ENCODE results near the gene GRIK4.
"Not testable (repeated sequence)": the region's sequence is repeated elsewhere in the genome, so short reads cannot be mapped to it uniquely, and the experiment has no call there.

GRIK4 gene

DNA sequence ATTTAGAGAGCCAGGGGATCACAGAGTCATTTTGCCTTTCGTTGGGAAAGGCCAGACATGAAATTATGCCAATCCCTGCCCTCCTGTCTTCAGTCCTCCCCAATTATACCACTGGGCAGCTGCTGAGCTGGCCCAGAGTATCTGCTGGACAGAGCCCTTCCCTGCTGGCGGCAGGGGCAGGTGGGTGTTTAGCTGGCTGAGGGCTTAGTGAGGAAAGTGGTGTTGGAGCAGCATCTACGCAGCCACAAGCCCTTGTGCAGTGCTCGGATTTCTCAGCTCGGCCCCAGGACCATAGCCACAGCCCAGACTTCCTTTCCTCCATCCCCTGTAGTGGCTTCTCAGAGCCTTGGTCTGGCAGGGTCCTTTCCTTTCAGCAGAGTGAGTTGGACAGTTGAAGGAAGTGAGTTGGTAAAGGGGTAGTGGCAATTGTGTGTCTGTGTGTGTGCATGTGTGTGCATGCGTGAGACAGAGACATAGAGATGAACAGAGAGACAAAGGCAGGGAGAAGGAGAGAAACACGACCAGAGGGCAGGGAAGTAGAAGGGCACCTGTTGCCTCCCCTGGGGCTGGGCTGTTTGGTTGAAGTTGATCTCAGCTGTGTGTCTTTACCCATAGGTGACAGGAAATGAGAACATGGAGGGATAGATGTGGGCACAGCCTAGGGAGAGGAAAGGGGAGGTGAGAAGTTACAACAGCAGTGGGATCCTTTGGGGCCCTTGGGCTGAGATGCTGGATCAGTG, 66.2 kb downstream of the GRIK4 start:
- DNase-seq, result no peak

DNA sequence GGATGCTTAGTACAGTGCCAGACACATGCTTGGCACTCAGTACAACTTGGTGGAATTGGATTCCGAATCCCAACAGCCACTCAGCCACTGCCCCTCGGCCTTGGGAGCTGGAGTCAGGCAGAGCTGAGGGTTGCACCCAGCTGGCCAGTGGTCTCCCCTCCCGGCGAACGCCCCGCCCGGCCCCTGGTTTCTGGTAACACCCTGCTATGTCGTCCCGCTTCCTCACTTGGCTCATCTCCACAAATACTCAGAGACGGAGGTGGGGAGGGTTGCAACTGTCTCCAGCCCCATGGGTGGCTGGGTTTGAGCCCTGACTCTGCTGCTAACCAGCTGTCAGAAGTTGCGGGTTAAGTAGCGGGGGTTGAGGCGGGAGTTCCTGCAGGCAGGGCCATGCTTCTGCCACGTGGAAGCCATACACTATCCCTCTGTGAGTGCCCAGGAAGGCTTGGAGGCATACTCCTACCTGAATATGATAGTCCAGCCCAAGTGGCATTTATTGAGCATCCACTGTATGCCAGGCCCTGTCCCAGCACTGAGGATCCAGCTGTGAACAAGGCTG, 67.1 kb downstream of the GRIK4 start:
- DNase-seq, result no peak

DNA sequence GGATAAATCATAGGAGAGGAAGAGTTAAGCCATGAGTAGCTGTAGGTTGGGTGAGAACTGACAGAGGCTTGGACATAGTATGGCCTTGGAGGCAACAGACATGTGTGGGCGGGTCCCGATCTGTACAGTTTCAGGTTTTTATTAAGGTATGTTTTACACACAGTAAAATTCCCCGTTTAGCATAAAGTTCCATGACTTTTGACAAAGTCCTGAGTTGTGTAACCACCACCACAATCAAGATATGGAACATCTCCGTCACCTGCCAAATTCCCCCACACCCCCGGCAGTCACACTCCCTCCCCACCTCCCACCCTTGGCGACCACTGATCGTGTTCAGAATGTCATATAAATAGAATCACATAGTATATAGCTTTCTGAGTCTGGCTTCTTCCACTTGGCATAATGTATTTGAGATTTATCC, 68.1 kb downstream of the GRIK4 start:
- no peak for DNase-seq

DNA sequence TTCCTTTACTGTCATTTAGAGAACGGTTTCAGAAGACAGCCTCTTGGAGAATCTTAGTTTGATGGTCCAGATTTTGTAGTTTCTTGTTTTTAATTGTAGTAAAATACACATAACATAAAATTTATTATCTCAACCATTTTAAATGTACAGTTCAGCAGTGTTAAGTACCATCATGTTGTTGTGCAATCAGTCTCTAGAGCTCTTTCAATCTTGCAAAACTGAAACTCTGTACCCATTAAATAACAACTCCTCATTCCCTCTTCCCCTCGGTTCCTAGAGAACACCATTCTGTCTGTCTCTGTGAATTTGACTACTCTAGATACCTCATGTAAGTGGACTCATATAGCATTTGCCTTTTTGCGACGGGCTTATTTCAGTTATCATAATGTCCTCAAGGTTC, 69.8 kb downstream of the GRIK4 start:
- DNase-seq, result no peak

DNA sequence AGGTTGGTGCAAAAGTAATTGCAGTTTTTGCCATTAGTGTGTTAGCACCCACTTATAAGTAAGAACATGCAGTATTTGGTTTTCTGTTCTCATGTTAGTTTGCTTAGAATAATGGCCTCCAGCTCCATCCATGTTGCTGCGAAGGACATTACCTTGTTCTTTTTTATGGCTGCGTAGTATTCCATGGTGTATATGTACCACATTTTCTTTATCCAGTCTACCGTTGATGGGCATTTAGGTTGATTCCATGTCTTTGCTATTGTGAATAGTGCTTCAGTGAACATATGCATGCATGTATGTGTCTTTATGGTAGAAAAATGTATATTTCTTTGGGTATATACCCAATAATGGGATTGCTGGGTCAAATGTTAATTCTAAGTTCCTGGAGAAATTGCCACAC, 71.0 kb downstream of the GRIK4 start:
- not testable (repeated sequence) for DNase-seq

DNA sequence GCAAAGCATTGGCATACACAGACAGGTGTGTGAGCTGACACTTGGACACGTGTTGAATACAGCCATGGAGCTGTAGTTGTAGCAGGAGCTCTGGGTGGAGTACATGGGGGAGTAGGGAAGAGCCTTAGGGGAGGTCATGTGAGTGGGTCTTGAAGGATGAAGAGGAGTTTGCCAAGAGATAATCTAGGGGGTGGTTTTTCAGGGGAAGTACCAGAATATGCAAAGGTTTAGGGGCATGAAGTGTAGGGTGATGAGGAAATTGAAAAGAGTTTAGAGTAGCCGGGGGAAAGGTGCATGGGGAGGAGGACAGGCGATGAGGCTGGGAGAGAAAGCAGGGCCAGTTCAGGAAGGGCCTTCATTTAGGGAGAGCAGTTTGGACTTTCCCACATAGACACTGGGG, 74.5 kb downstream of the GRIK4 start:
- no peak for DNase-seq

DNA sequence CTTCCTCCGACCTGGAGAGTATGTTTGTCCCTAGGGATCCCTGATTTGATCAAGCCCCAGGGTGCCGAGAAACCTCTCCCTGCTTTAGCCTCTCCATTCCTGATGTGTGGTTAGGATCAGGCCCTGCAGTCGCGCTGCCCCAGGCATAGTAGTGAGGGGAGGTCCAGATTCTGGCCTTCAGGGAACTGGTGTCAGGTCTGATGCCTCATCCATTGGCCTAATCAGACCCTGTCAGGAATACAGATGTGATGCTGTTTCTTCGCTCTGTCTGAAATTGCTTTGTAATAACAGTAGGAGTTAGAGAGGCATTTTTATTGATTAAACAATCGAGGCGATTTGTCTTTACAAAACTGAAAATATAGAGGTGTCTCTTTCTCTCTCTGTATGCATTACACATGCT, 75.2 kb downstream of the GRIK4 start:
- no peak for DNase-seq

DNA sequence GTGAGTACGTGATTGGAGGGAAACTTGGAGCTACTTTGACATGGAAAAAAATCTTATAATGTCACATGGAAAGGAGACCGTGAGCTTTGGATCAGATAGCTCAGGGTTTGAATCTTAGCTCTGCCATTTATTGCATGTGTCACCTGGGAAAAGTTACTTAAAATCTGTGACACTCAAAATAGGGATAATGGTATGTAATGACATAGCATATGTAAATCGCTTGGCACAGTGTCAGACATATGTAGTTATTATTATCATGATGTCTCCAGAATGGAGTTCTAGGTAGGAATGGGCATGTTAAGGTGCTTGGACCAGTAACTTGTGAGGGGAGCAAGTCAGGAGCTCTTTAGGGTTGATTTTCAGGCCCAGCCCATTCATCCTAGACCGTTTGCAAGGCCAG, 75.8 kb downstream of the GRIK4 start:
- no peak for DNase-seq

DNA sequence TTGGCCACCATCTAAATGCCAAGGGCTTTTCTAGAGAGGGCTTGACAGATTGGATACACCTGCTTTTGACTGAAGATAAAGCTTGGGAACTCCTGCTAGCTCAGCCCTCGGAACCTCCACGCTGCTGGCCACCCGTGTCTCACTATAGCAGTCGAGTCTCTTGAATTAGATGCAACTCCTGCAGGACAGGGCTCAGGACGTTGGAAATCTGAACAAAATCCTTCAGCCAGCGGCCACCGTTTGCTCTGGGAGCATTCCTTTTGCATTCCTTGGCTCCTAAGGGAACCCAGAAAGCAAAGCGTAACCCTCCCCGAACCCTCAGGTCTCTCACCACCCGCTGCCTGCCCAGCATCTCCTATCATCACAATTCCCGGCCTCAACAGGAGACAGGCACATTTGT, 77.8 kb downstream of the GRIK4 start:
- DNase-seq, result no peak

DNA sequence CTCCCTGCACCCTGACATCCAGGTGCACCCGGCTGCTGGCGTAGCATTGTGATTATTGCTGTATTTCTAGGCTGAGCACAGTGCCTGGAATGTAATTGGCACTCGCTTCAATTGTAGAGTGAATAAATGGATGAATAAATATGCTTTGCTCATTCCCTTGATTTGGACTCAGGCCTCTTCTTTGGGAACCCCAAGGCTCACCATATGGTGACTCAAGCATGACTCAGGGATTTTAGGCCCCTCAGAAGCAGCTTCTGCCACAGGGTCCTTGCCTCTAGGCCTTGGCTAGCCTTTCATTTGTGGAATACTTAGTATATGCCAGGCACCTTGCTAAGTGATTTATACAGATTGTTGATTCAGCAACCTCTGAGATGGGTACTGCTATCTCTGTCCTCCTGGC, 78.9 kb downstream of the GRIK4 start:
- DNase-seq, result no peak

DNA sequence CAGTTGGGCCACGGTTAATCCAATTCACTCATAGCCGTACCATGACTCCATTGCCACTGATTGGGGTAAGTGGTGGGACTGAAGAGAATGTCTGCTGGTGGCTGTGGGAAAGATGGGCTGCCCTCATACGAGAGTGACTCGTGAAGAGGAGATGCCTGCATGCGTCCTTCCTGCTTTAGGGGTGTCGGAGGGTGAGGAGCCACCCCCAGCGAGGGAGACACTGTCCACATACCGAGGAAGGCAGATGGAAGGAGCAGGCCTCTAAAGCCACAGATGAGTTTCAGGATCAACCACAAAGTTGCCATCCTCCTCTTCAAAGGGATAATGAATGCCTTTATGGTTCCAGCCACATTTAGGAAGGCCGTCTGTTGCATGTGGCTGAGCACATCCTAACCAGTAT, 83.2 kb downstream of the GRIK4 start:
- no peak for DNase-seq

DNA sequence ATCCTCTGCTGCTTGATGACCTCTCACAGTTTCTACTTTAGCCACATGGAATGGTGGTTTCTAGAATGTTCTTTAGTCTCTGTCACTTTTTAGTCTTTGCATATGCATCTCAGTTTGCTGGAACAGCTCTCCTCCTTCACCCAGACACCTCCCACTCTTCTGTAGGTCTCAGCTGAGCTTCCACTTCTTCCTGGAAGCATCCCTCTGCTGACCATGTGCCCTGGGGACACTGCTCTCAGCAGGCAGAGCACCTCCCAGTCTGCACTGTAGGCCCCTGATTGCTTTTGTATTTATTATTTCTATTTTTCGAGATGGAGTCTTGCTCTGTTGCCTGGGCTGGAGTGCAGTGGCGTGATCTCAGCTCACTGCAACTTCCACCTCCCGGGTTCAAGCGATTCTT, 84.0 kb downstream of the GRIK4 start:
- no peak for DNase-seq

DNA sequence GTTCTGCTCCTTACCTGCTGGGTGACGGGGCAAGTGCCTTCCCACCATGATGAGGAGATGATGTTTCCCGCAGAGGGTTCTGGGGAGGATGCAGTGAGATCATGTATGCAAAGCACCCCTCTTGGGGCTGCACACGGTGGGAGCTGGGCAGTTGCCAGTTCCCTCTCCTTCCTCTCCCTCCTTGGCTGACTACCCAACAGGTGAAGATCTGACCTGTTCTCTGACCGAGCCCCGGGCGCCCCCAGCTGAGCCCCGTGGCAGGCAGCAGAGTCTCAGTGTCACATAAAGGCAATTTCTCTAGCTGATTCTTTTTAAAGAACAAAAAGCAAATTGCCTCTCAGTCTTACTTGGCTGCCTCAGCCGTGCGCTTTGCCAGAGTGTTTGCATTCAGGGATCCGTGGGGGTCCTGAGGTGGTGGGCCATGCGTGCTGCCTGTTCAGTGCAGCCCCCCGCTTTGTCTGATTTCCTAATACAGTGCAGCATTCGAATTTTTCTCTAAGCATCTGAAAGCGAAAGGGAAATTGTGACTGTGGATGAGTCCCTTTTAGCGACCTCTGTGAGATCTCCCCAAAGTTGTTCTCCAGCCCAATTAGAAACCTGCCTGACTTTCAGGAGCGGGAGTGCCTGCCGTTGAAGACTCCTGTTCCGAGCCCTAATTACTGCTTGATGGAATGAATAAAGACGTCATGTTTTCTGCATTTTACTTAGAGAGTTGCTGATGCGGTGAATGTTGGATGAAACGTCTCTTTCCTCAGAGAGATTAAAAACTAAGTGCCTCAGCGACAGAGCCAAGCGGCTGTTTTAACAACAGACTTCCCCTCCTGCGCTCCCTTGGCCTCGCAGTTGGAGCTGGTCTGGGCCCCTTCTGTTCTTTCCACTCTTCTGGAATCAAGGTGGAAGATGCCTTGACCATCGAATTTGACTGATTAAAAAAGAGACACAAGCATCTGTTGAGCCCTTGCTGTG, 86.0 kb downstream of the GRIK4 start:
- DNase-seq, result no peak

DNA sequence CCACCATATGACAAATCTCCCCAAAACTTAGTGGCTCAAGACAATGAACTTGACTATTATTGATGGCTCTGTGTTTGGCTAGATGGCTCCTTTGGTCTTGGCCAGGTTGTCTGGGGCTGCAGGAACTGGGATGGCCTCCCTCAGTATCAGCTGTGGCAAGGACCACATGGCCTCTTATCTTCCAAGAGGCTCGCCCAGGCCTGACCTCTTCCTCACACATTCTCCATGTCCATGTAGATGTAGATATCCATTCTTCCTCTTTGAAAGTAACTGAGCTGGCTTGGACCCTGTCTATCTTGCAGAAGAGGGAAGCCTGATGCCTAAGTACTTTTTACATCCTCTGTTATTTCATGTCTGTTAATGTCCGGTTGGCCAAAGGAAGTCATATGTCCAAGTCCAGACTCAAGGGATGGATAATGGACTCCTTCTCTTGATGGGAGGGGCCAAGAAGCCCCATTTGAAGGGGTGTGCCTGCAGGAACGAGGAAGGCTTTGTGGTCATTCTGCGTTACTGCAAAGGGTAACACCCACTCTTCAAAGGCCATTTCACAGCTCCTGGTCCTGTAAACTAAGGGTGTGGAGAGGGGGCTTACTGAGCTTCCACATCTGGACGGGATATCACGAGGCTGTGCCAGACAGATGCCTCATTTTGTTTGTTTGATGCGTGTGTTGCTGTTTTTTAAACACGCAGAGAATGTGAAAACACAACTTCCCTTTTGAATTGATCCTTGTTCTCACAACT, 87.1 kb downstream of the GRIK4 start:
- DNase-seq, result no peak

DNA sequence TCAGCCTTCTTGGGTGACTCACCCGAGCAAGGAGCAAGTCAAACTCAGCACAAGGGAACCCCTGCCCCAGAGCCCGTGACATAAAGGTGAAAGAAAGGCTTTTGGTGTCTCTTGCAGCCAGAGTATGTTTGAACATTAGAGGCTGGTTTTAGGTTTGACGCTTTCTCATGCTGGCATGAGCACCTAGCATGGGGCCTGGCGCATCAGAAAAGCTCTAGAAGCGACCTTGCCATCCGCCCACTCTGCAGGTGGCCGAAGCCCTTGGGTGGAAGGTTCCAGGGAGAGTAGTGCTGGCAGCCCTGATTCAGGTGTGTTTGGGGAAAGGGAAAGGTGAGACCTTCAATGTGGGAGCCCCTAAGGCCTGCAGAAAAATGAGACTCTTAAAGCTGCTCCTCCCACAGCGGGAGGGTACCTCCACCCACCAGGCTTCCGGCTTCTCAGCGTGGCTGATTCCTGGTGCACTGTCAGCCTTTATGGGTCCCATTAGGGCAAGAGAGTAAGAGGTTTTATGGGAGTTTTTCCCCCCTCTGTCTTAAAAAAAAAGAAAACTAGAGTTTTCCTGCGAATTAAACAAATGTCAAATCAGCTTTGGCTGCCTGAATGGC, 88.4 kb downstream of the GRIK4 start:
- no peak for DNase-seq

DNA sequence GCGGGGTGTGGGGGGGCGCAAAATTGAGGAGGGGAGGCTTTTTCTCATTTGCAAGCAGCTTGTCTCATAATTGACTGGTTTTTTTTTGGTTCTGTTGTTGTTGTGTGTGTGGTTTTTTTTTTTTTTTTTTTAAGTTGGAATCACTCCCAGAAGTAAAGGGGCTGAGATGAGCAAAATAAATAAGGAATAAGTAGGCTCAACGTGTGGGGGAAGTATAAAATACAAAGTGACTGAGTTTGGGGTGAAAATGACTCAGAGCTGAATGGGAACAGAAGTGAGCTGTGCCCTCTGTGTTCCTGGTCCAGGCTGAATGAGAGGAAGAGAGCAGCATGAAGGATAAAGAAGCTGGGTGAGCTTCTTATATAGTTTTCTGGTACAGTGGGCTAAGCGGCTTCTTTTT, 90.0 kb downstream of the GRIK4 start:
- no peak for DNase-seq

DNA sequence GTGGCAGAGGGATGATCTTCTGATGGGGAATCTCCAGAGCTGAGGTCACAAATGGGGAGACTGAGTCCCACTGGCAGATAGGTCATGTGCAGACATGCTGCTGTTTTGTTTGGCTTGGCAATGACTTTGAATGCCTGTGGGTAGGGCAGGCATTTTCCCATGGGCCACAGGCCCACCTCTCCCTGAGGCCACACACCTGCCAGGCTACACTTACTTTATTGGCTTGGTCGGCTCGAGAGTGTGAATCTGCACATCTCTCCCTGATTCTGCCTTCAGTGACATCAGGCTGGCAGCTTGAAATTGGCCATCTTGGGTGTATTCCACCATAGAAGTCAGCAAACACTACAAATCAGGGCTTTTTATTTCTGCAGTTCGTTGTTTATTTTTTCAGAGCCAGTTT, 91.5 kb downstream of the GRIK4 start:
- no peak for DNase-seq

DNA sequence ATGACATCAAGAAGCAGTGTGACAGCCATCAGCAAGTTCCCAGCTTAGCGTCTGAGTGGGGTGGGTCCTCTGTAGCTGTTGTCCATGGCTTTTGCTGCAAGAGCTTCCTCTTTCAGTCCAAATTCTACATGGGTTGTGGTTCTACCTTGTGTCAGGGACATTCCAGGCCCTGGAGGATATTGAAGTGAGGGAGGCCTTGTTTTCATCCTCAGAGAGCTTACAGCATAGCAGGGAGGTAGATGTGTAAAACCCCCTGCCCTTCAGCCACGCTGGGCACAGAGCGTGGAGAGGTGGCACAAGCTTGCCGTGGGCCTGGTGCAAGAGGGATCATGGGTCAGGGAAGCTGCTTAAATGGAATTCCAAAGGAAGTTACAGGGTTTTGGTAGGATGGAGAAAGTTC, 93.9 kb downstream of the GRIK4 start:
- no peak for DNase-seq

DNA sequence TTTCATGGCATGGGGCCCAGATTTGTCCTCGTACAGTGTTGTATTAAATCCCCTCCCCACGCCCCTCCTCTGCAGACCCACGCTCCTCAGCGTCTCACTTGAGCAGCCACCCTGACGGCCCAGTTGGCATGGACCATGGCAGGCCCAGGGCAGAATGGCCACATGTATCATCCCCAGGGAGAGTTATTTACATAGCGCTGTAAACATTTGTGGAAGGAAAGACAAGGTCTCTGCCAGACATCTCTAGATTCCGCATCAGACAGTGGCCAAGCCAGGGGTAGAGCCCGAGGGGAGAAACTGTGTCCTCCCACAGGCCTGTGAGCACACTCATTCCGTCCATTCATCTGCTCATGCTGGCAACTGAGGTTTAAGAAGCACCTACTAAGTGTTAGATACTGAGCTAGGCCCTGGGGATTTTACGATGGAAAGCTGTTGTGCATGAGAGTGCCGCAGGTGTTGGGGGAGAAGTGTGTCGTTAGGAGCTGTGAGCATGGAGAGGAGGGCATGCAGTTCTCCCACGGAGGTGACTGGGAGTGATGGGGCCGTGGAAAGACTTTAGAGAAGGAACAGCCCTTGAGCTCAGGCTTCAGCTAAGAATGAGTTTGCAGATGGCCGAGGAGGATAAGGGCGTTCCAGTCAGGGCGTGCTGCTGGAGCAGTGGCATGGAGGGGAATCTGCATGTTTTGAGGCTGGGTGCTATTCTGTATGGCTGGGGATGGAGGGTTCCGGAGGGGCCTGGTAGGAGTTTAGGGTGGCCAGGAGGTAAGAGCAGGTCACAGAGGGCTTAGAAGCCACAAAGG, 94.9 kb downstream of the GRIK4 start:
- DNase-seq, result no peak

DNA sequence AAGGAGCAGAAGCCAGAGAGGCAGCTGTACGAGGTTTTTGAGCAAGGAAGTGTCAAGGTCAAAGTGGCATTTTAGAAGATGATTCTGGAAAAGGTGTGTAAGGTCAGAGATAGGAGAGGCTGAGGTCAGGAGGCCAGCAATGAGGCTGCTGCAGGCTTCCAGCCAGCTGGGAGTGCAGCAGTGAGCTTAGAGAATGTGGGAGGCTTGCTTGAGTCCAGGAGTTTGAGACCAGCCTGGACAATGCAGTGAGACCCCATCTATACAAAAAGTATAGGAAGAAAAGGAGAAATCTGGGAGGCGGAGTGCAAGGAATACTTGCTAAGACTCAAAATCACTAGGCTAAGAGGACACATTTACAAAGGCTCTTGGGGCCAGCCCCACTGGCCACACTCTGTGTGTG, 96.5 kb downstream of the GRIK4 start:
- DNase-seq, result no peak

DNA sequence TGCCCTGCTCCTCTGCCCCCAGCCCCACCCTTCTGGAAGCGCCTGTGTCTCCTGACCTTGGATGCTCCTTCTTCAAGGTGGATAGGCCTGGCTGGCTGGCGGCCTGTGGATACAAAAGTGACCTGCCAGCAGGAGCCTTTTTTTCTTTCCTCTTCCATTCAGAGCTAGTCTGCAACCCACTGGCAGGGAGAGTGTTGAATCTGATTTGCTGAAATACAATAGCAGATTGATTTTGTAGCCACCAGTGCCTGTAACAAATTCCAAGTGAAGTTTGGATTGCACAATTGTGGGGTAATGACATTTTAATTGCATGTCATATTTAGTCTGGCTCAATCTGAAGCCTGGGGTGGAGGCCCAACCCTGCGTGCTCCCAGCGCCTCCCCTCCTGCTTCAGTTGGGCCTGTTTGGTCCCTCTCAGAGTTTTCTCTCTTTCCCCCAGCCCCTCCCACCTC, 97.2 kb downstream of the GRIK4 start:
- peak; percentile 15 for DNase-seq

DNA sequence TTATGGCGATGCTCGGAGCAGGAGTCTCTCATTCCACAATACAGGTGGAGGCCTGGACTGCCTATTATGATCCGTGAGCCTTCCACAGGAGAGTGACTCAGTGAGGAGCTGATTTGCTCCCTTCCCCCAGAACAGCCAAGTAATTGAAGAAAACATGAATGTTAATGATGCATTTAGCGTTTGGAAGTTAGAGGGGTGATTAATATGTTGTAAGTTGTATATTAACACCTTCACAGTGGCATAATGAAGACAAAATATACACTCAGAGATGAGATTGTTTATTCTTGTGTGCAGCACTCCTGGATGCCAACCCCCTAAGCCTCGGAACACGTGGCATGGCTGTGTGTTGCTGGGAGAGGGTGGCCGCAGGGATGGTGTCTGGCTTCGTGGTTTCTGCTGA, 98.6 kb downstream of the GRIK4 start:
- no peak for DNase-seq

Data from NCI-H2227 treated with DMSO at 0.1 percent for 48 hours (cell line).